IMR-90 (cell line): ENCODE data around the gene NDUFV2.

Experiments used
- POLR2A ChIP-seq: IDR thresholded peaks from 2 replicates; pipeline ENCODE4 v1.6.1; 2012; ENCODE audit warnings: mild to moderate bottlenecking, low read depth, low read length
- TF ChIP-seq, protein P1 (sequence below): conservative IDR thresholded peaks from 2 replicates; pipeline ENCODE4 v1.5.1; 2012; ENCODE audit warnings: mild to moderate bottlenecking, low read depth, low read length, improper control_type of control experiment

DNA sequence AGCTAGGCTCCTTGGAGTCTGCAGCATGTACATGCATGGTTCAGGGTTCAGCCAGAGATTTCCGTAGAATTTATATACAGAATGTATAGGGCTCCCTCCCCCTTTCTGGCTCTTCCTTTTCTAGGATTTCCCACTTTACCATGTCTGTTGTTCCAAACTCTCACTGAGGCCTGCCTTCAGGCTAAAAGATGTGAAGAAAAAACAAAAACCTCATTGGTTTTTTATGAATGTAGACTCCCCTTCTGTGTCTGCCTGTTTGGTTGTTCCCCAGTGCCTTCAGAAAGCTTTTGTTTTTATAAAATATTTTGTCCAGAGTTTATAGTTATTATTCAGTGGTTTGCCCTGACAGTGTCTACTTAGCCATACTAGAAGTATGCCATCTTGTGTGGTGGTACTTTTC, 3.6 kb downstream of the NDUFV2 start:
- TF ChIP-seq POLR2A: no peak
- TF ChIP-seq, protein P1, sequence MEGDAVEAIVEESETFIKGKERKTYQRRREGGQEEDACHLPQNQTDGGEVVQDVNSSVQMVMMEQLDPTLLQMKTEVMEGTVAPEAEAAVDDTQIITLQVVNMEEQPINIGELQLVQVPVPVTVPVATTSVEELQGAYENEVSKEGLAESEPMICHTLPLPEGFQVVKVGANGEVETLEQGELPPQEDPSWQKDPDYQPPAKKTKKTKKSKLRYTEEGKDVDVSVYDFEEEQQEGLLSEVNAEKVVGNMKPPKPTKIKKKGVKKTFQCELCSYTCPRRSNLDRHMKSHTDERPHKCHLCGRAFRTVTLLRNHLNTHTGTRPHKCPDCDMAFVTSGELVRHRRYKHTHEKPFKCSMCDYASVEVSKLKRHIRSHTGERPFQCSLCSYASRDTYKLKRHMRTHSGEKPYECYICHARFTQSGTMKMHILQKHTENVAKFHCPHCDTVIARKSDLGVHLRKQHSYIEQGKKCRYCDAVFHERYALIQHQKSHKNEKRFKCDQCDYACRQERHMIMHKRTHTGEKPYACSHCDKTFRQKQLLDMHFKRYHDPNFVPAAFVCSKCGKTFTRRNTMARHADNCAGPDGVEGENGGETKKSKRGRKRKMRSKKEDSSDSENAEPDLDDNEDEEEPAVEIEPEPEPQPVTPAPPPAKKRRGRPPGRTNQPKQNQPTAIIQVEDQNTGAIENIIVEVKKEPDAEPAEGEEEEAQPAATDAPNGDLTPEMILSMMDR: no peak
